Muscle layer of colon (tissue), 2 donors: ENCODE data around the gene SPPL2B.

Experiments
- H3K27ac ChIP-seq: one replicate; pipeline ENCODE4 v1.7.0; 2013; ENCODE audit warnings: low read depth, mild to moderate bottlenecking, low read length, moderate library complexity
- H3K27me3 ChIP-seq, 2 donors: one replicate each; pipeline ENCODE4 v1.7.0; 2013; ENCODE audit warnings: low read length in 2 of 2, mild to moderate bottlenecking in 2 of 2; ENCODE audit not compliant: insufficient read depth in 2 of 2, control insufficient read depth in 1 of 2
- H3K36me3 ChIP-seq: one replicate; pipeline ENCODE4 v1.7.0; 2013; ENCODE audit warnings: mild to moderate bottlenecking, low read length; ENCODE audit not compliant: insufficient read depth
- H3K4me1 ChIP-seq: one replicate; pipeline ENCODE4 v1.7.0; 2013; ENCODE audit warnings: mild to moderate bottlenecking, low read length; ENCODE audit not compliant: insufficient read depth
- H3K4me3 ChIP-seq, 2 donors: one replicate each; pipeline ENCODE4 v1.7.0; 2013; ENCODE audit warnings: low read length in 2 of 2, low read depth in 1 of 2, mild to moderate bottlenecking in 1 of 2, moderate library complexity in 1 of 2
- H3K9ac ChIP-seq: one replicate; pipeline ENCODE4 v1.7.0; 2013; ENCODE audit warnings: low read length
- H3K9me3 ChIP-seq: one replicate; pipeline ENCODE4 v1.7.0; 2013; ENCODE audit warnings: mild to moderate bottlenecking, low read length
- donor health status: abdominal sarcoma.
- donor health status: Adenocarcinoma of cecum.

Gene SPPL2B

DNA sequence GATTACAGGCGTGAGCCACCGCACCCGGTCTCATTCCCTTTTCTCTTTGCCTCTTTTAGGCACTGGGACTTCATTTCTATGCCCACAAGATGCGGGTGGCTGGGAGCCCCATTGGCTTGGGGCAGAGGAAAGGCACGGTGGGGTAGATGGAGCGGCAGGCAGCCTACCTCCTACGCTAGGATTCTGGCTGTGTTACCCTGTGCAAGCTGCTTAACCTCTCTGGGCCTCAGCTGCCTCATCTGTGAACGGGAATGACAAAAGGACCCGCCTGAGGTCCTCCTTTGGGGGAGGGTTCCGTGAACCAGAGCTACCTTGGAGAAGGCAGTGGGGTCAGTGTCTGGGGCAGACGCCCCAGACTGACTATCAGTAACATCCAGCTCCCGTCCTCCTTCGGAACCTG, 11.2 kb upstream of the SPPL2B start:
- Histone ChIP-seq H3K27me3 (peaks cover 11% of the 10 kb centered on the region in 2 donors), H3K36me3 (no peaks in the 10 kb centered on the region), H3K9me3 (no peaks in the 10 kb centered on the region), H3K9ac (no peak overlapping the region), H3K27ac (no peak overlapping the region), H3K4me3 (no peak overlapping the region), H3K4me1 (no peaks in the 10 kb centered on the region)

DNA sequence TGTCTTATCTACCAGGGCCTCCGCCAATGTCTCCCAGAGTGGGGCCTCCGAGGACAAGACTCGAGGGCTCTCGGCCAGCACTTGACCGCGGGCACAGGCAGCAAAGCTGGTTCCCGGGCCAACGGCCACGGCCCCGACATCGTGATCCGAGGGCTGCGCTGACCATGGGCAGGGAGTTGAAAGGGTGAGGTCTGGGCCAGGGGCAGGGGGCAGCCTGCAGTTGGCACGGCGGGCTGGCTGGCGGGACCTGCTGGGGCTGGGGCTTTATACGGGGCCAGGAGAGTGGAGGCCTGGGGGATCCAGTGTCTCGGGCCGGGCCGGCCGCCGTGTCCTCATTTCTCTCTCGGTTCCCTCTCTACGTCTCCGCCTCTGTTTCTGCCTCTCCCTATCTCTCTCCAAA, 10.7 kb upstream of the SPPL2B start:
- no peak overlapping the region for H3K4me3 ChIP-seq
- H3K27ac ChIP-seq: no peak overlapping the region
- H3K36me3 ChIP-seq: no peaks in the 10 kb centered on the region
- H3K4me1 ChIP-seq: no peaks in the 10 kb centered on the region
- H3K9me3 ChIP-seq: no peaks in the 10 kb centered on the region
- peaks cover 6% of the 10 kb centered on the region in 2 donors for H3K27me3 ChIP-seq
- no peak overlapping the region for H3K9ac ChIP-seq

DNA sequence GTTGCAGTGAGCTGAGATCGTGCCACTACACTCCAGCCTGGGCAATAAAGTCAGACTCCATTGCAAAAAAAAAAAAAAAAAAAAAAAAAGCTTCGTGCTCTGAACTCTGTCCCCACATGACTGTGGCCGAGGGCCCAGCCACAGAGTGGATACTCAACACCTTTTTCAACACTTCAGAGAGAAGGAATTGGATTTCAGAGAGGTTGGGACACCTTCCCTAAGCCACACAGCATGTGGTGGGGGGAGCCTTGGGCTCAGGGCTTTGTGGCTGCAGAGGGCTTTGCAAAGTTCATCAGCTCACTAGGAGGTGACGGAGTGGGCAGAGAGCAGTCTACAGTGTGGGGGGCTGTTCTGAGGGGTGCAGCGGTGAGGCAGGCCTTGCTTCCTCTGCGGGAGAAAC, 9.6 kb upstream of the SPPL2B start:
- Histone ChIP-seq H3K4me3 (no peak overlapping the region), H3K9ac (no peak overlapping the region), H3K36me3 (no peaks in the 10 kb centered on the region), H3K4me1 (no peaks in the 10 kb centered on the region), H3K9me3 (no peaks in the 10 kb centered on the region), H3K27ac (no peak overlapping the region), H3K27me3 (no peaks in the 10 kb centered on the region)

DNA sequence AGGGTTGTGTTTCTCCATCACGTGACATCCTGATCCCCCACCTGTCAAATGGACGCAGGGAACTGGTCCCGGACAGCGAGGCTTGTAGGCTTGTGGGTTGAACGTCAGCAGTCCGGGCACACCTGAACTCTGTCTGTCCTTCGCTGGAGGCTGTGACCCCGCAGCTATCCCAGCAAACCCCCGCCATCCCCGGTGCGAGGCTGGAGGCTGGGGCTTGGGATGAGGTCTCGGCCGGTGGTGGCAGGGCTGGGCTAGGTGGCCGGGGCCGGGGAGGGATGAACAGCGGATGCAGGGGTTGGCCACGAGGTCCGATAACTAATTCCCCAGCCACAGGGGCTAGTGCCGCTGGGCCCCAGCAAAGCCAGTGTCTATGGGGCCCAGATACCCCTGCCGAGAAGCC, 8.9 kb upstream of the SPPL2B start:
- Histone ChIP-seq H3K27me3 (no peaks in the 10 kb centered on the region), H3K27ac (no peak overlapping the region), H3K9ac (no peak overlapping the region), H3K36me3 (no peaks in the 10 kb centered on the region), H3K4me1 (no peaks in the 10 kb centered on the region), H3K4me3 (no peak overlapping the region), H3K9me3 (no peaks in the 10 kb centered on the region)

DNA sequence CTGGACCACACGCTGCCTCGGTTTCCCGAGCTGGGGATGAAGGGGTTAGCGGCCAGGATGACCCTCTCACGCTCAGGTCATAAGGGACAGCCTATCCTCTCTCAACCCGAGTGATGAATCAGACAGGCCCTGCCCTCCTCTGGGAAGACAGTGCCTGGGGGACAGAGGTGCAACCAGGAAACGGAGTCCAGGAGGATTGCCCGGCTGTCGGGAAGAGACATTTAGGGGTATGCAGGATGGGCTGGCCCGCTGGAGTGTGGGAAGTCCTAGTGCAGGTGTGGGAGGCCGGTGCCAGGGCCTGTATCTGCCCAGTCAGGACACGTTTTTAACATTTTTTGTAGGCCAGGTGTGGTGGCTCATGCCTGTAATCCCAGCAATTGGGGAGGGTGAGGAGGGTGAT, 8.4 kb upstream of the SPPL2B start:
- Histone ChIP-seq H3K36me3 (no peaks in the 10 kb centered on the region), H3K9me3 (no peaks in the 10 kb centered on the region), H3K27me3 (no peaks in the 10 kb centered on the region), H3K4me1 (no peaks in the 10 kb centered on the region), H3K4me3 (no peak overlapping the region), H3K9ac (no peak overlapping the region), H3K27ac (no peak overlapping the region)

DNA sequence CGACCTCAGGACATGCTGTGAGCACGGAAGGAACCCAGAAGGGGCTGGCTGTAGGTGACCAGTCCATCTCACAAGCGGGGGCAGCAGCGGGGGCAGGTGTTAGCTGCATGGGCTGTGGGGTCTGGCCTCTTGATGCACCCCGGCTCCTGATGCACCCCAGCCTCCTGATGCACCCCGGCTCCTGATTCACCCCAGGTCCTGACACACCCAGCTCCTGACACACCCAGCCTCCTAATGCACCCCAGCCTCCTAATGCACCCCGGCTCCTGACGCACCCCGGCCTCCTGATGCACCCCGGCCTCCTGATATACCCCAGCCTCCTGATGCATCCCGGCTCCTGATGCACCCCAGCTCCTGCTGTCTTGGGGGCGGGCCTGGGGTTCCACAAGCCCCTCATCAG, 7.5 kb upstream of the SPPL2B start:
- H3K4me3 ChIP-seq: no peak overlapping the region
- no peaks in the 10 kb centered on the region for H3K27me3 ChIP-seq
- H3K36me3 ChIP-seq: no peaks in the 10 kb centered on the region
- H3K9me3 ChIP-seq: no peaks in the 10 kb centered on the region
- no peaks in the 10 kb centered on the region for H3K4me1 ChIP-seq
- no peak overlapping the region for H3K9ac ChIP-seq
- no peak overlapping the region for H3K27ac ChIP-seq

DNA sequence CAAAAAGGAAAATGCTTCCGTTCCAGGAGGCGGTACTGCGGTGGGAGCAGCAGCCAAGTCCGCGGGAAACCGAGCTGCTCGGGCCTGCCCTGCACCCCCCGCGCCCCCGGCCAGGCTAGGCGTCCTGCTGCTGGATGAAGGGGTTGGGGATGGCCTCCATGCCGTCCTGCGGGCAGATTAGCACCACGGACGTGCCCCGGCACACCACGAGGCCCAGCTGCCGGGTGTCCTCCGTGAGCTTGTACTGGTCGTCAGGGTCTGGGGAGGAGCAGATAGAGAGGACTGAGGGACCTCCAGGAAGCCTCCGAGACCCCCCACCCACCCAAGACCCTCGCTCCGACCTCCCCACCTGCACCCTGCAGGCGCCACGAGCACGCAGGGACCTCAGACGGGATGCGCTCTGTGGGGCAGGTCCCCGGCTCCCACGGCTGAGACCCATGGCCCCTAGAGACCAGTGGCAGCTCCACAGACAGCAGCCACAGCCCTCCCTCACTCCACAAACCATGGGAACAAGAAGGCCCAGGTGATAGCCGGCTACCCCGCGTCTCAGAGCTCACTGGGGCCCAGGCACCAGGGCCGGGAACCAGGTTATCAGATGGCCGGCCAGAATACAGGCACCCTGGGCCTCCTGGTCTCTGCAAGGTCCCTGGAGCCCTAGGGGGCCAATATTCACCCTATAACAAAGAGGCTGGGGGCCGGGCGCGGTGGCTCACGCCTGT, 6.8 kb upstream of the SPPL2B start:
- no peaks in the 10 kb centered on the region for H3K9me3 ChIP-seq
- no peaks in the 10 kb centered on the region for H3K27me3 ChIP-seq
- H3K4me3 ChIP-seq: no peak overlapping the region
- H3K4me1 ChIP-seq: no peaks in the 10 kb centered on the region
- H3K27ac ChIP-seq: no peak overlapping the region
- no peak overlapping the region for H3K9ac ChIP-seq
- no peaks in the 10 kb centered on the region for H3K36me3 ChIP-seq

DNA sequence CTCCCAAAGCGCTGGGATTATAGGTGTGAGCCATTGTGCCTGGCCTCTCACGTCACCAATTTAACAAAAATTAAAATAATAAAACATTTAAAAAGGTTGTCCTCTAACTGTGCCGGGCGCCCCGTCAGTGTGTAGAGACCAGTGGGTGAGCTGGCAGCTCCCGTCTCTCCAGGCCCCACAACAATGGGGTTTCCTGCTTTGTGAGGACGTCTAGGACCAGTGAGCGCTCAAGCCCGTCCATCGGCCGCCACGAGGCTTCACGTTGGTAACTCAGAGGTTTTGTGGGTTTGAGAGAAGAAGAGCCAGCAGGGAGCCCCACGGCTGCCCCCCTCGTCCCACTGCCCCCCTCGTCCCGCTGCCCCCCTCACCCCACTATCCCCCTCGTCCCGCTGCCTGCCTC, 4.8 kb upstream of the SPPL2B start:
- Histone ChIP-seq H3K9me3 (no peaks in the 10 kb centered on the region), H3K27ac (no peak overlapping the region), H3K27me3 (no peaks in the 10 kb centered on the region), H3K4me1 (peaks cover 10% of the 10 kb centered on the region), H3K9ac (no peak overlapping the region), H3K4me3 (no peak overlapping the region), H3K36me3 (no peaks in the 10 kb centered on the region)

DNA sequence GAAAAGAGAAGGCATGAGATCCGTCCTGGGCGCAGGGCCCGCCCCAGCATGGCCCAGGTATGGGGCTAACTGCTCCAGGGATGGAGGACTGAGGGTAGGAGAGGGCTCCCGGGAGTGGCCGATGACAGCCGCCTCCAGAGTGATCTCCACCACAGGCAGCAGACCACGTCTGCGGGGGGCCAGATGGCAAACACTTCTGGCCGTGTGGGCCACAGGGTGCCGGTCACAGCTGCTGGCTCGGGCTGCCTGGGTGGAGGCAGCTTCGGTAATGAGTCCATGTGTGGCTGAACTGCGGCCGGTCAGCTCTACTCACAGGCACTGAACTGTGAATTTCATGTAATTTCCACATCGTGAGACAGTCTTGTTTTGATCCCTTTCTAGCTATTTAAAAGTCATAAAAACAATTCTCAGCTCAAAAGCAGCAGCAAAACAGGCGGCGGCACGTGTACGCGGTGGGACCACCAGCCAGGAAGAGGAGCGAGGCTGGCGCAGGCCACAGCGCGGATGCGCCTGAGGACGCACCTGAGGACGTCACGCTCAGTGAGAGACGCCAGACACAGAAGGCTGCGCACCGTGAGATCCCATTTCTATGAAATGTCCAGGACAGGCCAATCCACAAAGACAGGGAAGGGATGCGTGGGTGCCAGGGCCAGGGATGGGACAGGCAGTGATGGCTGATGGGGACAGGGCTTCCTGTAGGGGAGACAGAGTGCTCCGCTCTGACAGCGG, 4.1 kb upstream of the SPPL2B start:
- Histone ChIP-seq H3K4me1 (peaks cover 14% of the 10 kb centered on the region), H3K9ac (no peak overlapping the region), H3K9me3 (no peaks in the 10 kb centered on the region), H3K4me3 (no peak overlapping the region), H3K27me3 (no peaks in the 10 kb centered on the region), H3K36me3 (no peaks in the 10 kb centered on the region), H3K27ac (no peak overlapping the region)

DNA sequence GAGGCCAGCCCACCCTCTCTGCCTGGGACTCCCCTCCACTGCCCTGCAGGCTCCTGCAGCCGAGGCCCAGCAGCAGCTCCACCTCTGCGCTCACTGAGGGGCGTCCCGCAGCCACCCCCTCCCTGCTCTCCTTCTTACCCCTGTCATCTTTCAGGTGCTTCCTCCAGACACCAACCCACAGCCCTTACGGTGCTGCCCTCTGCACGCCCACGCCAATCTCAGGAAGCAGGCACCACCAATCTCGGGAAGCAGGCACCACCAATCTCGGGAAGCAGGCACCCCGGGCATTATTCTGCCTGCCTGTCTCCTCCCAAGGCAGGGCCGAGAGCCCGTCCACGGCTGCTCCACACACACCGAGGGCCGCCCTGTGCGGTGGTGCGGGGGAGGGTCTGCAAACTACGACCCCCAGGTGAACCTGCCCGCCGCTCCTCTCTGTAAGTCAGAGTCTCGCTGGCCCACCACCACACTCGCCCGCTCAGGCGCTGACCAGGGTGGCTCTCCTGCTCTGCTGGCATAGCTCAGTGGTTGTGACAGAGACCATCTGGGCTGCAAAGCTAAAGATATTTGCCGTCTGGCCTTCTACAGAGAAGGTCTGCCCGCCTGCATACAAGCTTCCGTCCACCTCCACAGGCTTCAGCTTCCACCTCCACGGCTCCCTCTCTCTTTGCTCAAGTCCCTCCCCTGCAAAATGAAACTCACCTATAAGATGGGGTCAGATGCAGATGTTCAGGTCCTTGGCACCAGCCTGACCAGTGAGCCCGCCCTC, 3.0 kb upstream of the SPPL2B start:
- Histone ChIP-seq H3K4me3 (no peak overlapping the region), H3K27ac (no peak overlapping the region), H3K9ac (no peak overlapping the region), H3K4me1 (peaks cover 22% of the 10 kb centered on the region), H3K27me3 (no peaks in the 10 kb centered on the region), H3K9me3 (no peaks in the 10 kb centered on the region), H3K36me3 (no peaks in the 10 kb centered on the region)

DNA sequence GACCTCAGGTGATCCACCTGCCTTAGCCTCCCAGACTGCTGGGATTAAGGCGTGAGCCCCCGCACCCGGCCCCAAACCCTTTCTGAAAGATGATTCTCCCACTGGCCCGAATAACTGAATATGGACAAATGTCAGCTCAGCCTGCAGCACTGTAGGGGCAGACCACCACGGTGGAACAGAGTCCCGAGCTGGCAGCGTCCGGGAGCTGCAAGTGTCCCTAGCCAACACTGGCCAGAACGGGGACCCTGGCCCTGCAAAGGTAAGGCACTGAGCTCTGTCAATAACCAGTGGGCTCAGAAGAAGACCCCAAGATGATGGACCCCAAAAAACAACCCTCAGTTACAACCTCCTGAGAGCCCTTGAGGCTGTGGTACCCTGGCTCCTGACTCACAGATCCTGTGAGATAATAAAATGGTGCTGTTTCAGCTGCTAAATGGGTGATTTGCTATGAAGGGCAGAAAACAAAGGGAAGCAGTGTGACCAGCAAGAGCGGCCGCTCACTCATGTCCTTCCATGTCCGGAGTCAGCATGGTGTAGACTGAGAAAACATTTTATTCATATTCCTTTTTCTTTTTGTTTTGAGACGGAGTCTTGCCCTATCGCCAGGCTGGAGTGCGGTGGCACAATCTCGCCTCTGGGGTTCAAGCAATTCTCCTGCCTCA, 1.7 kb upstream of the SPPL2B start:
- no peaks in the 10 kb centered on the region for H3K36me3 ChIP-seq
- peaks cover 34% of the 10 kb centered on the region for H3K4me1 ChIP-seq
- no peaks in the 10 kb centered on the region for H3K27me3 ChIP-seq
- H3K27ac ChIP-seq: no peak overlapping the region
- H3K9me3 ChIP-seq: no peaks in the 10 kb centered on the region
- no peak overlapping the region for H3K9ac ChIP-seq
- H3K4me3 ChIP-seq: peak overlapping the region in 1 of 2 donors; percentile 82
